GM19240 (cell line): Measurements from ENCODE around the gene PRKG1.
"Not testable (repeated sequence)": the region's sequence is repeated elsewhere in the genome, so short reads cannot be mapped to it uniquely, and the experiment has no call there.

Experiments used
- DNase-seq: peaks from one replicate; pipeline ENCODE4 v3.0.0; 2011; ENCODE audit warnings: low spot score; ENCODE audit not compliant: insufficient read length

Gene PRKG1

GRCh38 chr10:51319173-51319435, 244.8 kb downstream of the PRKG1 start:
- no peak for DNase-seq

DNA sequence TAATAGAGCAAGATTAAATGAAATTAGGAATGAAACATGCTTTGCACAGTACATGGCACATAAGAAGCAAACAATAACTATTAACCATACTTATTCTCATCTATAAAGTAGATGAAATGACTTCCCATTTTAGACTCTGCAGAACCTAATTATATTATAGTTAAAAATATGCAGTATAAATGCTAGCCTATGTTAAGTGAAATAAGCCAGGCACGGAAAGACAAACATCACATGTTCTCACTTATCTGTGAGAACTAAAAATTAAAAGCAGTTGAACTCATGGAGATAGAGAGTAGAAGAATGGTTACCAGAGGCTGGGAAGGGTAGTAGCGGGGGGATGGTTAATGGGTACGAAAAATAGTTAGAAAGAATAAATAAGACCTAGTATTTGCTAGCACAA, 247.0 kb downstream of the PRKG1 start:
- DNase-seq, result no peak

- DNase-seq, result no peak
Measured at GRCh38 chr10:51321980-51322379, 247.7 kb downstream of the PRKG1 start.

GRCh38 chr10:51325649-51326048, 251.4 kb downstream of the PRKG1 start:
- DNase-seq, result no peak

GRCh38 chr10:51326174-51326573, 251.9 kb downstream of the PRKG1 start:
- no peak for DNase-seq

- DNase-seq, result no peak
Measured at GRCh38 chr10:51327432-51327831, 253.1 kb downstream of the PRKG1 start.

- DNase-seq, result no peak
Measured at GRCh38 chr10:51340366-51340765, 266.1 kb downstream of the PRKG1 start.

- DNase-seq, result no peak
Measured at GRCh38 chr10:51340845-51341610, 266.7 kb downstream of the PRKG1 start.

DNA sequence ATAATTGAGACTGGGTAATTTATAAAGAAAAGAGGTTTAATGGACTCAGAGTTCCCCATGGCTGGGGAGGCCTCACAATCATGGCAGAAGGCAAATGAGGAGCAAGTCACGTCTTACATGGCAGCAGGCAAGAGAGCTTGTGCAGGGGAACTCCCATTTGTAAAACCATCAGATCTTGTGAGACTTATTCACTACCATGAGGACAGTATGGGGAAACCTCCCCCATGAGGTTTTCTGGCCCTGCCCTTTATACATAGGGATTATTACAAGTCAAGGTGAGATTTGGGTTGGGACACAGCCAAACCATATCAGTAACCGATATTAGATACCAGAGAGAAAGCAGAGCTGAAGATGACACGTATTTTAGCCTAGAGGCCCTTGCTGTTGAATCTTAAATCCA, 267.5 kb downstream of the PRKG1 start:
- not testable (repeated sequence) for DNase-seq

DNA sequence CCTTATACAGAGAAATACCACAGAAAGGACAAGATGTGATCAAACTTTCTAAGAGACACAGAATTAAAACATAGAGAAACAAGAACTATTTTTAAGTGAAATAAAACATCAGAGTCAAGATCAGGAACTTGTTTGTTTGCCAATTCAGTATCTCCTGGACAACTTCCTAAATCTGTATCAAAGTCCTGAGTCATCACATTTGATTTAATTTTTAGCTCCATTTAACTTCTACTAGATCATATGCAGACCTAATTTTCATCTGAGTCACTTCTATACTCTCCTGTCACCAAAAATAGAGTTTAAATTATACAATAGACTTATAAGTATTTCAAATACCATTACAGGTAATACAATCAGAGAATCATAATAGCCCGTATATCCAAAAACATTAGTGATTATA, 268.1 kb downstream of the PRKG1 start:
- no peak for DNase-seq

DNA sequence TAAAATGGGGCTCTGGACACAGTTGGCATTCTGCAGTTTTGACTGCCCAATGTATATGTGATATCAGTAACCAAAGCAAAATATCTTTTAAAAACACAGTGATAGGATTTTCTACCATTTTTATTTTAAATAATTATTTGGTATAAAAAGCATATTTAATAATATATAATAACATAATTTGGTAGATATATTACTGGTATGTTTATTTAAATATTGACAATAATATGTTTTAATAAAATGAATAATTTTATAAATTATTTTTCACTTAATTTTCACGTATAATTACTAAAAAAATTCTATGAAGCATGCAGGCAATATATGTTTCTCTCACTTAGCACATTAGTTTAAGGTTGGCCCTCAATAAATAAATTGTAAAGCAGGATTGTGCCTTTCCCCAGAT, 269.1 kb downstream of the PRKG1 start:
- DNase-seq, result no peak

GRCh38 chr10:51344371-51344770, 270.1 kb downstream of the PRKG1 start:
- DNase-seq, result no peak

DNA sequence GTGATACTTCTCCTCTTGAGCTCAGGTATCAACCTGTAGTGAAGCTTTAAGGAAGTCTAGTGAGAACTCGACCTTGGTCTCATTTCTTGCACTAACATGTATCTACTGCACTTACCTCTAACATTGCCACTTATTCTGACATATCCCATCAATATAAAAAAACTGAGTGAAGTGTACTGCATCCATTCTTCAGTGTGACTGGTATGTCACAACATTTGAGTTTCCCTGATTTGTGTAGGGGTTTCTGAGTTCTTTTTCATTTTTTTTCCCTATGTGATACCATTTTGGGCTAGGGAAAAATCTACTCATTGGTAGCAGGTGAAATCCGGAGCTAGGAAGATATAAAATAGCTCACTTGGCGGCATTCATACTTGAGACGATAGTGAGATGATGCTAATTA, 274.3 kb downstream of the PRKG1 start:
- DNase-seq, result no peak

DNA sequence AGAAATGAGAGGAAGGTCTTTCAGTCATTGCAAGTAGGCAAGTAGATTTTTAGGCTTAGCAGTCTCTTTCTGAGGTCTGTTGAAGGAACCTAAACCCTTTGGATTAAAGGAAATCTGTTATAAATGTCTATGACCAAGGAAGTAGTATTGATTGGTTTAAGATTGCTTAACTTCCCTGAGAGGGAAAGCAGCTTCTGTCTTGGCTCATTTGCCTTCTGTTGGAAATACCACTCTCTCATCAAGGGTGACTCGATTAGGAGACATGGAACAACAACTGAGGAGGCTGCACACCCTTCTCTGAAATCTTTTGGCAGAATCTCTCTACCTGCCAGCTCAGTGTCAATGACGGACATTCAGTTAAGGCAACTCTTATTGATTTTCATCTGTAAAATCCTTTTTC, 282.9 kb downstream of the PRKG1 start:
- no peak for DNase-seq

GRCh38 chr10:51358227-51358626, 283.9 kb downstream of the PRKG1 start:
- DNase-seq, result no peak

DNA sequence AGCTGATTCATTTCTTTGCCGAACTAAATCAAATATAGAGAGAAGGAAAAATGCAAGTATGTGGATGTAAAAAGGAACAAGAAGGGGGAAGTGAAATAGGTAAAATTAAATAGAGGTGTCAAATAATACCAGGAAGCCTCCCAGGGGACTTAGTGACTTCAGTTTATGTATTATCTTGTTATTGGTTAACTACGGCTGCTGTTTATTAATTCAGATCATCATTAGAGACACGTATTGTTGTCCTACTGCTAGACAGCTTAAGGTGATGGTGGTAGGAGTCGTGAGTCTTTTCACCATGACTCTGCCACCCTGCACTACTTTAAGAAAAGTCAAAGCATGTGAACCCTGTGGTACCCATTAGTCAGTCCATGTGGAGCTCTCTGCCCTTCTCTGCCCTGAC, 289.1 kb downstream of the PRKG1 start:
- no peak for DNase-seq

- DNase-seq, result no peak
Measured at GRCh38 chr10:51364674-51365073, 290.4 kb downstream of the PRKG1 start.

DNA sequence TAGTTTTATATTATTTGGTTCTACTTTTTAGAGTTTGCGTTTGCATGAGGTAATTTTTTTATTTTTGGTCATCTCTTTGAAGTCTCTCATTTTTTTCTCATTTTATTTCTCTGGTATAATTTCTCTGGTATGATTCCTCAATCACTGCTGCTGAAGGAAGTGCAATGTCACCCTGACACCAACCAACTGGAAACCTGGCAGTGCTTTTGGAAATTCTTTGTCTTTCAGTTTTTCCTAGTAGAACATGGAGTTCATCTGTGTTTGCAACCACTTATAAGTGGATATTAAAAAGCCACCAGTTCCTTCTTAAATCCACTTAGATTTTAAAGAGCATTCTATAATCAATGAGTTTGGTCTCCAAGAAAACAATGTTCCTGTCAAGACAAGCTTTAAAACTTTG, 291.8 kb downstream of the PRKG1 start:
- DNase-seq, result no peak

DNA sequence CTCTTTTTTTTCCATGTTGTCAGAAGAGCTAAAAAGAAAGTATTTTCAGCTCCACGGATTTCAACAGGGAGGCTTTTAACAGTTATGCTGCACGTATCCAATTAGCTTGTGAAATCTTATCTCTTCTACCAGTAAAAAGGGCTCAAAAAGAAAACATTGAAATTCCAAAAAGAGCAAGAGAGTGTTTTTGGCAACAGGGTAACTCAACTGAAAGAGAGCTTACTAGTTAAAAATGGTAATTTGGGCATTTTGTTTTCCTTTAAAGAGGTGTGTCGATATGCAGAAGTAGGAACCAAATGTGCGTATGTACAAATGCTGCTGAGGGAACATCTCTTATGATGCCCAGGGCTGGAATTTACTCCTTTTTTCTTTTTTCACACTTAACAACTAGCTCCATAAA, 292.8 kb downstream of the PRKG1 start:
- DNase-seq, result no peak

- DNase-seq, result no peak
Measured at GRCh38 chr10:51367694-51368093, 293.4 kb downstream of the PRKG1 start.

- no peak for DNase-seq
Measured at GRCh38 chr10:51368943-51369342, 294.7 kb downstream of the PRKG1 start.

DNA sequence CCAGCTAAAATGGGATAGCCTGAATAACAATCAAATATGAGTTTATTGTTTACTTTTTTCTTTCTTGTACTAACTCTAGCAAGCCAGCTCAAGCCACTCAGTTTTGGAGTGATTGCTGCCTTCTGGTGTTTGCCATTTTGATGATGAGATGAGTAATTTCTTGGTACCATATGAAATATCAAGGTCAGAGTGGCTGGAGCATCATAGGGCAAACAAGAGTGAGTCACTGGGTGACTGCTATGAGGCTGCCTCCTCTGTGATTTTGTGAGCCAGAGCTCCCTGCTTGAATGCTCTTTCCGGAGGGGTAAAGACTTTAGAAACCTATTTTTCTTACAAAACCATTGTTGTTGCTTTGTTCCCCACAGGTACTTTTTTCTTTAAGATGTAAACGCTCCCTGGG, 295.6 kb downstream of the PRKG1 start:
- DNase-seq, result no peak

GRCh38 chr10:51371743-51372142, 297.5 kb downstream of the PRKG1 start:
- DNase-seq, result no peak

DNA sequence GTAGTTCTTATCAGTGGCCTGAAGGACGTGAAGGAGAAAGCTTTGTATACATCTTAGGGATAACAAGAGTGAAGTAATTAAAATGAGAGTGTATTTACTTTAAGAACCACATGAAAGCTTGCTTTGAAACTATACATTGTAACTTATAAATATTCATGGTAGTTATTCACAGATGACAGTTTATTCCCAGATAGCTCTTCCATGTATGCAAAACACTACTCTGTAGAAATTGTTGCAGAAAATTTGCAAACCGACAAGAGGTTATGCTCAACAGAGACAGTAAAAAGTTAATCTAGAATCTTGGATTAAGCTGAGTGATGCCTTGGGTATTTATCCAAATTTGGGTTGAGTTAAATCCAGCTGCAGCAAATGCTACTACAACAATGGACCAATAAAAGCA, 301.5 kb downstream of the PRKG1 start:
- no peak for DNase-seq
